Activated T-cell treated with anti-CD3 and anti-CD28 coated beads, Interleukin-2, amount 50 U/mL, for 1 hour (primary cell): ENCODE measurements around the gene RAB33B.

Experiments
- DNase-seq: peaks from one replicate; pipeline ENCODE4 v3.0.0-alpha.2; 2020

Gene RAB33B

DNA sequence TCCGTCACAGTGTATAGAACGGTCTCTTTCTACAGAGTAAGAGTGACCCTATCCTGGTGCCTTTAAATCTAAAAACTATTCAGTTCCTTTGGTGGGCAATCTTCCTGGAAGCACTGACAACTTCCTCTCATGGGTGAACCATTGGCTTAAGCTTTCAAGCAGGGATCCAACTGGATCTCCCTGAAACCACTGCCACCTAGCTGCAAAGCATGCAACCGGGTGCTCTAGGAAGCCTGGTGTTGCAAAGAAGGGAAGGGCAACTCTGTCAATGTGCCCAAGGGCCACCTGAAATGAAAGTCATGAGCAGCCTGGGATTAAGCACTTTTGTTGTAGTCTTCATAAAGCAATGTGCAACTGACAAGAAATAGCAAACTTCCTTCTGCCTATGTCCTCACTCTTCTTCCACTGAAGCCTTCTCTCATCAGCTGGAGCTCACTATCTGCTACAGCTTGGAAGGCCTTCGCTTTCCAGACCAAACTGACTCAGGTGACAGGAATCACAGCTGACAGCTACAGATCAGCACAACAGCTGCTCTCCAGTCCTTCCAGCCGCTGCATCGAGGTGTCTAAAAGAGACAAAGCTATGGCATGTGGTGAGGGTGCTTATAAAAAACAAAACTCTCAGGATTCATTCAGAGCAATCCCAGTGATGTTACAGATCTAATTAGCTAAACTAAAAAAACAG, 55.9 kb downstream of the RAB33B start:
- no peak for DNase-seq

- DNase-seq = no peak
These were observed 57.4 kb downstream of the RAB33B start for GRCh38 chr4:139511320-139511719.

DNA sequence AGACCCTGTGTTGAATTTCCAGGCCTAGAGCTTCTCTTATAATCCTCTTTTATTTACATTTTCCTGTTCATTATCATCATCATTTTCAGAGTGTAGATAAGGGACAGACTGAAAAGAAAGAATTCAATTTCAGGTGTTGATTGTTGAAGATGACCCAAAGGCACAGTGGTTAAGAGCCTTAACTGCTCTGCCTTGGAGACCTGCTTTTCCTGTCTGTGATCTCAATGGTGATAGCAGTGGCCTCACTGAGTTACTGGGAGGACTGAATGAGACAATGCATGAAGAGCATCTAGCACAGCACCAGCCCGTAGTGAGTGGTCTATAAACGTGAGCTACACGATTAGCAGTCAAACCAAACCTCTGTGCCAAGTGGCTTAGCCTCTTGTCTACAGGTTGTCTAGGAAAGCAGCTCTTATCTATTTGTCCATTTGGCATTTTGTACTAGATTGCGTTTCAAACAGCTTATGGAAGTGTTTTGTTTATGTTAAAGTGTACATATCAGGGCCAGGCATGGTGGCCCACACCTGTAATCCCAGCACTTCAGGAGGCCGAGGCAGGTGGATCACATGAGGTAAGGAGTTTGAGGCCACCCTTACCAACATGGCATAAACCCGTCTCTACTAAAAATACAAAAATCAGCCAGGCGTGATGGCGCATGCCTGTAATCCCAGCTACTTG, 60.6 kb downstream of the RAB33B start:
- DNase-seq = no peak

DNA sequence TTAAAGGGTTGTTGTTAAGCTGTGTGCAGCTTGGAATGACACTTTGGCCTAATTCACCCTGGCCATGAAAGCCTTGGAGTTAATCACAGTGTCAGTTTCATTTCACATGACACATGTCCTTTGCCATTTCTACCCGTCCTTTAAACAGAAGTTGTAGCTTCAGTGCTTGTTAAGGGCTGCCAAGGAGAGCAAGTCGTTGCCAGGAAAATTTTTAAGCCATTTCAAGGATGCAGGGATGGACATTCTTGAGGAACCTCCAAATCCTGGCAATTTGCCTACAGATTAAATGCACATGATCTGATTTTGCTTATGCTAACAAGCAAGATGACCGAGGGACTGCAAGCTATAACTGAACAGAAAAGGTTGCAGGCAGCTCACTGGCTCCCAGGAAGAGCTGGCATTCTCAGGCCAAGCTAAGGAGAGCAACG, 61.6 kb downstream of the RAB33B start:
- DNase-seq = no peak

DNA sequence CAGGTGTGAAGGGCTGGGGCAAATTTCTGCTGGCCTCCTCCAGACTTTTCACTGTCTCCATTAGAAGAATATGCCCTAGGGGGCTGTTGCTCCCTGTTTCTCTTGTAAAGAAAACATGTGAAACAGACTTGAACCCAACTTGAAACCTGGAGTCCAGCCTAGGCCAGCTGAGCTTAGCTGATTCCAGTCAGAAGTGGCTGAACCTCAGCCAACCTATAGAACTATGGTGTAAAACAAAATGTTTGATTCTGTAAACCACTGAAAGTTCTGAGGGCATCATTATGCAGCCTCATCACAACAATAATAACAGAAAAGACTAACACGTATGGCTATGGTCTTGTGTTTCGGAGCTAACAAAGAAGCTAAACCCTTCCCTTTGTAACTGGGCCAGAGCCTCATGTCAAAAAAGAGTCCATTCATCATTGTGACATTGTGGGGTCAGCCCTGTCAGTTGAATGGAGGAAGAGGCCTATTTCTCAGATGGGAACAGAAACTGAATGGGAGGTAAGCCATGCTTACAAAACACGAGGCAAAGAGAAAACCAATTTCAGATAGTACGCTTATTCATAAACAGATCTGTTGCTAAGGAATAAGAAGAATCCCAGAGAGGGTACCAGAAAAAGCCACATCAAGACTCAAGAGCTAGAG, 68.0 kb downstream of the RAB33B start:
- DNase-seq = no peak

DNA sequence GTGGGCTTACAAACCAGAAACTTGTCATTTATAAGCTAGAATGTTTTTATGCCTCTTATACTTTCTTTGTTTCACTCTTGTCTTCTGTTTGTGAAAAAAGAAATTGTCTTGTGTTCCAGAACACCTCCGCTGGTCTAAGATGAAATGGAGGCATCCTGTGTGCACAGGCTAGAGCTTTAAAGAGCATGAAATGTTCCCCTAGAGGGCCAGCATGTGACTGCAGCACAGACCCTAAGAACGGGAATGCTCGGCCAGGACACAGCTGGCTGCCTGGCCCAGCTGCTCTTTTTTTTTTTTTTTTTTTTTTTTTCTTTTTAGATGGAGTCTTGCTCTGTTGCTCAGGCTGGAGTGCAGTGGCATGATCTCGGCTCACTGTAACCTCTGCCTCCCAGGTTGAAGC, 68.5 kb downstream of the RAB33B start:
- DNase-seq = no peak

- no peak for DNase-seq
These were observed 69.2 kb downstream of the RAB33B start for GRCh38 chr4:139523076-139523475.

- DNase-seq = no peak
These were observed 70.2 kb downstream of the RAB33B start for GRCh38 chr4:139524062-139524631.

GRCh38 chr4:139525414-139525813, 71.5 kb downstream of the RAB33B start:
- no peak for DNase-seq
